Activated CD8-positive, alpha-beta T cell treated with anti-CD3 and anti-CD28 coated beads for 36 hours (primary cell): ENCODE data around the gene TGDS. TPM values are rescaled to one million over a fixed set of nuclear protein-coding genes. Genes with fewer than 3 reads are reported as not detected.

ENCODE experiments used
- ATAC-seq: fragments of 200-7000 bp; cut with Tn5 transposase; one replicate; pipeline ENCODE4 v1.10.0; 2021; ENCODE audit warnings: mild to moderate bottlenecking, moderate library complexity
- CTCF ChIA-PET: fragments of 350-600 bp; sonication (Branson Sonifier 250); formaldehyde crosslinking; loops from one replicate; lab custom pipeline; 2021; ENCODE audit warnings: antibody characterized with exemption; lab: Charles Lee
- POLR2A ChIA-PET: fragments of 350-600 bp; sonication (Branson Sonifier 250); formaldehyde crosslinking; loops from one replicate; lab custom pipeline; 2021; ENCODE audit warnings: antibody characterized with exemption; lab: Charles Lee
- DNase-seq: peaks from one replicate; pipeline ENCODE4 v3.0.0-alpha.2; 2020
- H3K27ac Mint-ChIP-seq: one replicate; pipeline ENCODE4 v1.8.0; 2021; ENCODE audit warnings: mild to moderate bottlenecking, mixed read lengths
- H3K27me3 Mint-ChIP-seq: one replicate; pipeline ENCODE4 v1.8.0; 2021; ENCODE audit warnings: mixed read lengths
- H3K36me3 Mint-ChIP-seq: one replicate; pipeline ENCODE4 v1.8.0; 2021; ENCODE audit warnings: low read depth, mixed read lengths
- H3K4me1 Mint-ChIP-seq: one replicate; pipeline ENCODE4 v1.8.0; 2021; ENCODE audit warnings: low read depth, mixed read lengths
- H3K4me3 Mint-ChIP-seq: one replicate; pipeline ENCODE4 v1.8.0; 2021; ENCODE audit warnings: mild to moderate bottlenecking, moderate library complexity, mixed read lengths
- H3K9me3 Mint-ChIP-seq: one replicate; pipeline ENCODE4 v1.8.0; 2021; ENCODE audit warnings: mixed read lengths
- CTCF ChIP-seq: fragments of 200-600 bp; IDR thresholded peaks from one replicate; pipeline ENCODE4 v1.8.0; 2022; ENCODE audit warnings: antibody characterized with exemption, mild to moderate bottlenecking
- intact Hi-C: fragments of 100-400 bp; cut with micrococcal nuclease; formaldehyde crosslinking; loops from one replicate; pipeline ENCODE4 v1.10.0; 2022
- total RNA-seq, 2 experiments: library from RNA; stranded (reverse); gene quantifications; one replicate each; pipeline ENCODE4 v1.2.3, GENCODE V29; 2021

The TGDS gene
- total RNA-seq, 2 experiments from 2014 or later, result 24.0 to 27.0 TPM

GRCh38 chr13:94567581-94567980 is 28.4 kb downstream of the TGDS start:
- no peaks in the 10 kb centered on the region for H3K9me3 Mint-ChIP-seq
- DNase-seq (no peak), ATAC-seq (no peak)
- no peaks in the 10 kb centered on the region for H3K4me1 Mint-ChIP-seq
- ChIA-PET POLR2A (no interaction called here), CTCF (interaction anchor here (0.8 to 1.1 kb wide), 3 partner anchors 11 to 49 kb away, joined by 3 read pairs; no protein-coding TSS in a partner anchor)
- peaks cover 44% of the 10 kb centered on the region for H3K36me3 Mint-ChIP-seq
- no peak for TF ChIP-seq CTCF
- H3K4me3 Mint-ChIP-seq, result no peak overlapping the region
- no peaks in the 10 kb centered on the region for H3K27me3 Mint-ChIP-seq
- intact Hi-C loops, result no loop called here
- no peak overlapping the region for H3K27ac Mint-ChIP-seq

GRCh38 chr13:94561126-94561525 is 34.8 kb downstream of the TGDS start:
- Mint-ChIP-seq H3K27ac (no peak overlapping the region), H3K36me3 (peaks cover 17% of the 10 kb centered on the region), H3K27me3 (no peaks in the 10 kb centered on the region), H3K4me3 (no peak overlapping the region), H3K9me3 (peaks cover 5% of the 10 kb centered on the region), H3K4me1 (peaks cover 20% of the 10 kb centered on the region)
- TF ChIP-seq CTCF, result no peak
- ATAC-seq, result no peak
- ChIA-PET POLR2A (interaction anchor here (1.2 kb wide), 1 partner anchor 35 kb away, joined by 3 read pairs; the partner anchor contains the start of gene TGDS), CTCF (interaction anchor here (1.1 to 1.4 kb wide), 3 partner anchors 11 to 125 kb away, joined by 3 to 4 read pairs (median 3); no protein-coding TSS in a partner anchor)
- DNase-seq, result no peak
- intact Hi-C loops, result no loop called here

- peaks cover 17% of the 10 kb centered on the region for H3K36me3 Mint-ChIP-seq
- H3K4me1 Mint-ChIP-seq, result peaks cover 20% of the 10 kb centered on the region
- CTCF ChIA-PET, result interaction anchor here (0.9 to 1.4 kb wide), 4 partner anchors 10 to 124 kb away, joined by 3 to 4 read pairs (median 3); no protein-coding TSS in a partner anchor
- ATAC-seq (no peak), DNase-seq (no peak)
- TF ChIP-seq CTCF, result no peak
- intact Hi-C loops, result no loop called here
- H3K4me3 Mint-ChIP-seq, result no peak overlapping the region
- H3K9me3 Mint-ChIP-seq, result peaks cover 5% of the 10 kb centered on the region
- no peak overlapping the region for H3K27ac Mint-ChIP-seq
- no peaks in the 10 kb centered on the region for H3K27me3 Mint-ChIP-seq
- POLR2A ChIA-PET, result interaction anchor here (1.2 kb wide), 1 partner anchor 36 kb away, joined by 3 read pairs; the partner anchor contains the start of gene TGDS
Observed at GRCh38 chr13:94560116-94560515, 35.8 kb downstream of the TGDS start.

- Mint-ChIP-seq H3K27ac (peak overlapping the region; percentile 73), H3K27me3 (no peaks in the 10 kb centered on the region), H3K9me3 (peaks cover 5% of the 10 kb centered on the region), H3K36me3 (peaks cover 17% of the 10 kb centered on the region), H3K4me1 (peaks cover 20% of the 10 kb centered on the region), H3K4me3 (no peak overlapping the region)
- DNase-seq, result no peak
- ATAC-seq, result peak; percentile 12
- ChIA-PET CTCF (interaction anchor here (0.9 to 1.1 kb wide), 2 partner anchors 46 to 54 kb away, joined by 3 read pairs; no protein-coding TSS in a partner anchor), POLR2A (no interaction called here)
- intact Hi-C loops, result no loop called here
- no peak for TF ChIP-seq CTCF
Observed at GRCh38 chr13:94559222-94559795, 36.6 kb downstream of the TGDS start.

- POLR2A ChIA-PET, result no interaction called here
- intact Hi-C loops, result no loop called here
- ATAC-seq (peak; percentile 87), DNase-seq (peak; percentile 56)
- Mint-ChIP-seq H3K36me3 (peaks cover 17% of the 10 kb centered on the region), H3K4me3 (no peak overlapping the region), H3K27me3 (no peaks in the 10 kb centered on the region), H3K4me1 (peaks cover 20% of the 10 kb centered on the region), H3K9me3 (peaks cover 5% of the 10 kb centered on the region), H3K27ac (peak overlapping the region; percentile 73)
- CTCF ChIA-PET, result no interaction called here
- TF ChIP-seq CTCF, result no peak
Observed at GRCh38 chr13:94558716-94559115, 37.2 kb downstream of the TGDS start.
